Neural cell (in vitro differentiated cells): Measurements from ENCODE around the gene NOD2.

Experiments
- EP300 ChIP-seq: fragments of 450-650 bp; conservative IDR thresholded peaks from 2 replicates; pipeline ENCODE4 v1.6.1; 2014; ENCODE audit warnings: antibody characterized with exemption, mild to moderate bottlenecking, moderate library complexity; ENCODE audit not compliant: poor library complexity, severe bottlenecking
- EZH2 ChIP-seq: fragments of 200-600, 300-800 bp; shearing (Covaris generic), sonication (generic); IDR thresholded peaks from 2 replicates; pipeline ENCODE4 v1.6.1; 2014; ENCODE audit warnings: antibody characterized with exemption, low read length, borderline replicate concordance, mild to moderate bottlenecking; ENCODE audit not compliant: insufficient read depth, poor library complexity, severe bottlenecking
- RAD21 ChIP-seq: fragments of 450-650 bp; conservative IDR thresholded peaks from 2 replicates; pipeline ENCODE4 v1.6.1; 2014; ENCODE audit warnings: antibody characterized with exemption, mild to moderate bottlenecking, moderate library complexity
- TAF1 ChIP-seq: IDR thresholded peaks from 2 replicates; pipeline ENCODE4 v1.6.1; 2012; ENCODE audit warnings: low read depth
- TF ChIP-seq, protein P1 (sequence below): fragments of 450-650 bp; IDR thresholded peaks from 2 replicates; pipeline ENCODE4 v1.5.1; 2014; ENCODE audit warnings: antibody characterized with exemption, mild to moderate bottlenecking, moderate library complexity; ENCODE audit not compliant: poor library complexity, severe bottlenecking
- TF ChIP-seq, protein P2 (sequence below): IDR thresholded peaks from 2 replicates; pipeline ENCODE4 v1.6.1; 2012; ENCODE audit warnings: borderline replicate concordance

DNA sequence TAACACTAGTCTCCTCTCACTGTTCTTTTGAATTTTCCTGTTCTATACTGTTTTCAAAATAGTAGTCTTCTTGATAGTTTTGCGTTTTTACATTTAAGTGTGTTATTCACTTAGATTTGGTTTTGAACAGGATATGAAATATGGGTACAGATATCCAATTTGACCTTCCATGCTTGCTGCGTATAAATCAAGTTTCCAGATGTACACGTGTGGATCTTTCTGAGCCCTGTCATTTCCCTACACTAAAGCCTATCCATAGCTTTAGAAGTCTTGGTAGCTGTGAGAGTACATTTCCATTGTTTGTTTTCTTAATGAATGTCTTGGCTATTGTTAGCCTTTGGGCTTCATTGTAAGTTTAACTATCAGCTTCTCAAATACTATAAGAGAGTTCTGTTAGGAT, 68.8 kb downstream of the NOD2 start:
- TF ChIP-seq, protein P1, sequence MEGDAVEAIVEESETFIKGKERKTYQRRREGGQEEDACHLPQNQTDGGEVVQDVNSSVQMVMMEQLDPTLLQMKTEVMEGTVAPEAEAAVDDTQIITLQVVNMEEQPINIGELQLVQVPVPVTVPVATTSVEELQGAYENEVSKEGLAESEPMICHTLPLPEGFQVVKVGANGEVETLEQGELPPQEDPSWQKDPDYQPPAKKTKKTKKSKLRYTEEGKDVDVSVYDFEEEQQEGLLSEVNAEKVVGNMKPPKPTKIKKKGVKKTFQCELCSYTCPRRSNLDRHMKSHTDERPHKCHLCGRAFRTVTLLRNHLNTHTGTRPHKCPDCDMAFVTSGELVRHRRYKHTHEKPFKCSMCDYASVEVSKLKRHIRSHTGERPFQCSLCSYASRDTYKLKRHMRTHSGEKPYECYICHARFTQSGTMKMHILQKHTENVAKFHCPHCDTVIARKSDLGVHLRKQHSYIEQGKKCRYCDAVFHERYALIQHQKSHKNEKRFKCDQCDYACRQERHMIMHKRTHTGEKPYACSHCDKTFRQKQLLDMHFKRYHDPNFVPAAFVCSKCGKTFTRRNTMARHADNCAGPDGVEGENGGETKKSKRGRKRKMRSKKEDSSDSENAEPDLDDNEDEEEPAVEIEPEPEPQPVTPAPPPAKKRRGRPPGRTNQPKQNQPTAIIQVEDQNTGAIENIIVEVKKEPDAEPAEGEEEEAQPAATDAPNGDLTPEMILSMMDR, result no peak
- no peak for TF ChIP-seq EZH2
- no peak for TF ChIP-seq RAD21
- TF ChIP-seq TAF1, result no peak
- no peak for TF ChIP-seq EP300
- TF ChIP-seq, protein P2, sequence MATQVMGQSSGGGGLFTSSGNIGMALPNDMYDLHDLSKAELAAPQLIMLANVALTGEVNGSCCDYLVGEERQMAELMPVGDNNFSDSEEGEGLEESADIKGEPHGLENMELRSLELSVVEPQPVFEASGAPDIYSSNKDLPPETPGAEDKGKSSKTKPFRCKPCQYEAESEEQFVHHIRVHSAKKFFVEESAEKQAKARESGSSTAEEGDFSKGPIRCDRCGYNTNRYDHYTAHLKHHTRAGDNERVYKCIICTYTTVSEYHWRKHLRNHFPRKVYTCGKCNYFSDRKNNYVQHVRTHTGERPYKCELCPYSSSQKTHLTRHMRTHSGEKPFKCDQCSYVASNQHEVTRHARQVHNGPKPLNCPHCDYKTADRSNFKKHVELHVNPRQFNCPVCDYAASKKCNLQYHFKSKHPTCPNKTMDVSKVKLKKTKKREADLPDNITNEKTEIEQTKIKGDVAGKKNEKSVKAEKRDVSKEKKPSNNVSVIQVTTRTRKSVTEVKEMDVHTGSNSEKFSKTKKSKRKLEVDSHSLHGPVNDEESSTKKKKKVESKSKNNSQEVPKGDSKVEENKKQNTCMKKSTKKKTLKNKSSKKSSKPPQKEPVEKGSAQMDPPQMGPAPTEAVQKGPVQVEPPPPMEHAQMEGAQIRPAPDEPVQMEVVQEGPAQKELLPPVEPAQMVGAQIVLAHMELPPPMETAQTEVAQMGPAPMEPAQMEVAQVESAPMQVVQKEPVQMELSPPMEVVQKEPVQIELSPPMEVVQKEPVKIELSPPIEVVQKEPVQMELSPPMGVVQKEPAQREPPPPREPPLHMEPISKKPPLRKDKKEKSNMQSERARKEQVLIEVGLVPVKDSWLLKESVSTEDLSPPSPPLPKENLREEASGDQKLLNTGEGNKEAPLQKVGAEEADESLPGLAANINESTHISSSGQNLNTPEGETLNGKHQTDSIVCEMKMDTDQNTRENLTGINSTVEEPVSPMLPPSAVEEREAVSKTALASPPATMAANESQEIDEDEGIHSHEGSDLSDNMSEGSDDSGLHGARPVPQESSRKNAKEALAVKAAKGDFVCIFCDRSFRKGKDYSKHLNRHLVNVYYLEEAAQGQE, result no peak
